HG03432 (cell line): ENCODE measurements around the gene SHROOM3.
"Not testable (repeated sequence)": the region's sequence is repeated elsewhere in the genome, so short reads cannot be mapped to it uniquely, and the experiment has no call there.

Source experiments
- ATAC-seq: cut with Tn5 transposase; IDR thresholded peaks from one replicate; pipeline ENCODE4 v1.9.1; 2021; ENCODE audit warnings: mild to moderate bottlenecking, moderate library complexity; ENCODE audit not compliant: unreplicated experiment

The SHROOM3 gene

GRCh38 chr4:76443376-76443775, 8.3 kb downstream of the SHROOM3 start:
- ATAC-seq = no peak

- ATAC-seq = no peak
Observed at GRCh38 chr4:76445911-76446310, 10.9 kb downstream of the SHROOM3 start.

- ATAC-seq = no peak
Observed at GRCh38 chr4:76447393-76447851, 12.4 kb downstream of the SHROOM3 start.

GRCh38 chr4:76448211-76448610, 13.2 kb downstream of the SHROOM3 start:
- ATAC-seq = no peak

GRCh38 chr4:76449362-76449767, 14.3 kb downstream of the SHROOM3 start:
- ATAC-seq = no peak

- ATAC-seq = no peak
Observed at GRCh38 chr4:76449833-76450232, 14.8 kb downstream of the SHROOM3 start.

- no peak for ATAC-seq
Observed at GRCh38 chr4:76453232-76453631, 18.2 kb downstream of the SHROOM3 start.

GRCh38 chr4:76454073-76454472, 19.0 kb downstream of the SHROOM3 start:
- not testable (repeated sequence) for ATAC-seq

GRCh38 chr4:76457885-76458284, 22.9 kb downstream of the SHROOM3 start:
- ATAC-seq = no peak

- no peak for ATAC-seq
Observed at GRCh38 chr4:76458297-76458696, 23.3 kb downstream of the SHROOM3 start.

- ATAC-seq = no peak
Observed at GRCh38 chr4:76458825-76459224, 23.8 kb downstream of the SHROOM3 start.

- ATAC-seq = no peak
Observed at GRCh38 chr4:76459291-76459723, 24.3 kb downstream of the SHROOM3 start.

- ATAC-seq = no peak
Observed at GRCh38 chr4:76463568-76463967, 28.5 kb downstream of the SHROOM3 start.

GRCh38 chr4:76470064-76470463, 35.0 kb downstream of the SHROOM3 start:
- no peak for ATAC-seq

GRCh38 chr4:76470532-76470931, 35.5 kb downstream of the SHROOM3 start:
- ATAC-seq = no peak

- ATAC-seq = no peak
Observed at GRCh38 chr4:76476571-76476970, 41.5 kb downstream of the SHROOM3 start.

GRCh38 chr4:76484654-76485053, 49.6 kb downstream of the SHROOM3 start:
- no peak for ATAC-seq

- ATAC-seq = no peak
Observed at GRCh38 chr4:76485450-76485849, 50.4 kb downstream of the SHROOM3 start.

GRCh38 chr4:76486588-76487276, 51.7 kb downstream of the SHROOM3 start:
- ATAC-seq = no peak

GRCh38 chr4:76487621-76488020, 52.6 kb downstream of the SHROOM3 start:
- no peak for ATAC-seq

- no peak for ATAC-seq
Observed at GRCh38 chr4:76488455-76488854, 53.4 kb downstream of the SHROOM3 start.

- no peak for ATAC-seq
Observed at GRCh38 chr4:76488888-76489685, 54.1 kb downstream of the SHROOM3 start.
